Nephron progenitor cell (in vitro differentiated cells): ENCODE results near the gene KLHL29.

ENCODE experiments used
- DNase-seq: peaks from one replicate; pipeline ENCODE4 v3.0.0; 2021
- H3K27ac Mint-ChIP-seq: 2 replicates; pipeline ENCODE4 v1.8.0; 2021; ENCODE audit warnings: mild to moderate bottlenecking, moderate library complexity, mixed read lengths
- H3K27me3 Mint-ChIP-seq: 2 replicates; pipeline ENCODE4 v1.8.0; 2021; ENCODE audit warnings: mild to moderate bottlenecking, low read depth, mixed read lengths; ENCODE audit not compliant: poor library complexity
- H3K36me3 Mint-ChIP-seq: 2 replicates; pipeline ENCODE4 v1.8.0; 2021; ENCODE audit warnings: low read depth, mixed read lengths
- H3K4me1 Mint-ChIP-seq: 2 replicates; pipeline ENCODE4 v1.8.0; 2021; ENCODE audit warnings: mixed read lengths
- H3K4me3 Mint-ChIP-seq: 2 replicates; pipeline ENCODE4 v1.8.0; 2021; ENCODE audit warnings: mild to moderate bottlenecking, moderate library complexity, mixed read lengths
- H3K9me3 Mint-ChIP-seq: 2 replicates; pipeline ENCODE4 v1.8.0; 2021; ENCODE audit warnings: mild to moderate bottlenecking, moderate library complexity, mixed read lengths
- CTCF ChIP-seq: fragments of 200-600 bp; sonication (generic); IDR thresholded peaks from 2 replicates; pipeline ENCODE4 v1.5.0; 2021; ENCODE audit warnings: antibody characterized with exemption

Gene KLHL29

DNA sequence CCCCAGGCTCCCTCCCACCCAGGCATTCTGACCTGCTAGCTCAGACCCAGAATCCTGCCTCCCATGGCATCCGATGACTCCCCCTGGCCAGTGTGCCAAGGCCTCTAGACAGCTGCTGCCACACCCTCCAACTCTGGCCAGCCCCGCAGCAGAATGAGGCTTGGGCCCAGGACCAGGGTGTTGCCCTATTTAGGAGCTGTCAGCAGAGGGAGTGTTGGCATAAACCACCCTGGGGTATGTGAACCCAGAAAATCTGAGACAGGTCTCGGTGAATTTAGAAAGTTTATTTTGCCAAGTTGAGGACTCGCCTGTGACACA is 134.3 kb downstream of the KLHL29 start:
- peaks cover 22% of the 10 kb centered on the region for H3K27me3 Mint-ChIP-seq
- no peaks in the 10 kb centered on the region for H3K9me3 Mint-ChIP-seq
- no peaks in the 10 kb centered on the region for H3K36me3 Mint-ChIP-seq
- H3K27ac Mint-ChIP-seq: peak overlapping the region; percentile 90
- DNase-seq: no peak
- peaks cover 89% of the 10 kb centered on the region for H3K4me1 Mint-ChIP-seq
- TF ChIP-seq CTCF: no peak
- H3K4me3 Mint-ChIP-seq: no peak overlapping the region

- peaks cover 89% of the 10 kb centered on the region for H3K4me1 Mint-ChIP-seq
- H3K4me3 Mint-ChIP-seq: no peak overlapping the region
- H3K36me3 Mint-ChIP-seq: no peaks in the 10 kb centered on the region
- peaks cover 19% of the 10 kb centered on the region for H3K27me3 Mint-ChIP-seq
- peak overlapping the region; percentile 90 for H3K27ac Mint-ChIP-seq
- peak; percentile 32 for DNase-seq
- TF ChIP-seq CTCF: no peak
- no peaks in the 10 kb centered on the region for H3K9me3 Mint-ChIP-seq
These were observed 135.3 kb downstream of the KLHL29 start for GRCh38 chr2:23520256-23520655.

DNA sequence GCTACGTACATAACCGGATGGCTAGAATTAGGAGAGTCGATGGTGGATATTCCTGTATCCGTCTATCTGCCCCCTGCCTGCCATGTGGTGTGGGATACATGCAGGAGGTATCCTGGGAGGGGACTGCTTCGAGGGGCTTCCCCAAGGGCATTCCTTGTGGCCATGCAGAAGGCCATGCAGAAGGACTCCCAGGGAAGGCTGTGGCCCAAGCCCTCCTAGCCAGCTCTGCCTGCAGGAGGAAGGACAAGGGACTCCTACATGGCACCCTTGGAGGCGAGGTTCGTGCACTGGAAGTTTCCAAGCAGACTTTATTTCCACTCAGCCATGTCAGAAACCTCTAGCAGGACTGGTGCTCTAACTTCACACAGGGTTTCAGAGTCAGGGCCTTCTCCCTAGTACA is 136.1 kb downstream of the KLHL29 start:
- Mint-ChIP-seq H3K4me3 (no peak overlapping the region), H3K27me3 (peaks cover 15% of the 10 kb centered on the region), H3K9me3 (no peaks in the 10 kb centered on the region), H3K27ac (no peak overlapping the region), H3K4me1 (peaks cover 90% of the 10 kb centered on the region), H3K36me3 (no peaks in the 10 kb centered on the region)
- TF ChIP-seq CTCF: no peak
- no peak for DNase-seq

GRCh38 chr2:23522726-23523372 is 137.9 kb downstream of the KLHL29 start:
- Mint-ChIP-seq H3K4me1 (peaks cover 75% of the 10 kb centered on the region), H3K36me3 (no peaks in the 10 kb centered on the region), H3K9me3 (no peaks in the 10 kb centered on the region), H3K27ac (no peak overlapping the region), H3K27me3 (peaks cover 12% of the 10 kb centered on the region), H3K4me3 (no peak overlapping the region)
- DNase-seq: no peak
- no peak for TF ChIP-seq CTCF

DNA sequence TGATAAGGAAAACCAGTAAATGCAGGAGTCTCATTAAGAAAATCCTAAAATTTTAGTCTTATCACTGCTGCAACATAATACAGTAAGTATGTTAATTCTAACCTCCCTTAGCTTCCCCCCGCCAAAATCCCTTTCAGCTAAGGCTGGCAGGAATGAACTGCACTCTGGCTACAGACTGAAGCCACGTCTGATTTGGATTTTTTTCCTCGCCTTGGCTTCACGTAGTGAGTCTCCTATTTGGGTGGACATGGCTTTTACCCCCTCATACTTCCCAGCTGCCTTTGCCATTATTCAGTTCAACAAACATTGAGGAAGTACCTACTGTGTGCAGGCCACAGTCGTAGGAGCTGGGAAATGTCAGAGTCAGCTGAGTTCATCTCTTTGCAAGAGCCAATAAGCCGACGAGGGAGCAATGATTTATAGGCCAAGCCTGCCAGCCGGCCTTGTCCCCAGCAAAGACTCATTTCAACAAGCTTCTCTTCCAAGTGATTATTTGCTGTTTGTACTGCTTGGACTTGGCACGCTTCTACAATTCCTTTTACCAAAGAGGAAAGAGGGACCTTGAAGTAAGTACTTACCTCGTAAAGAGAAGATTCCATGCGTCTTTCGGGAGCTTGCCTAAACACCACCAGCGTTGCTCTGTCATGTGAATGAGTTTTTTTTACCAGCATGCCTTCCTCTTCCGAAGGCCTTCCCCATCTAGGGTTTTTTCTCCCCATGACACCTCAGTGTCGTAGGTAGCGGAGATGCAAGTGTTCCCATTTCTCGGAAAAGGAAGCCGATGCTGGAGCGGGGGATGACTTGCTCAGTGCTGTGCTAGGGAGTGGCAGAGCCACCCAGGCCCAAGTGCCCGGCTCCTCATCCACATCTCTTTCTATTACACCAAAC is 138.6 kb downstream of the KLHL29 start:
- DNase-seq: peak; percentile 26
- no peak overlapping the region for H3K4me3 Mint-ChIP-seq
- TF ChIP-seq CTCF: no peak
- peaks cover 12% of the 10 kb centered on the region for H3K27me3 Mint-ChIP-seq
- peaks cover 67% of the 10 kb centered on the region for H3K4me1 Mint-ChIP-seq
- H3K27ac Mint-ChIP-seq: peak overlapping the region; percentile 81
- H3K36me3 Mint-ChIP-seq: no peaks in the 10 kb centered on the region
- H3K9me3 Mint-ChIP-seq: no peaks in the 10 kb centered on the region
